Endothelial cell of umbilical vein (primary cell): ENCODE measurements around the gene KRT31. TPM values are rescaled to one million over a fixed set of nuclear protein-coding genes. Genes with fewer than 3 reads are reported as not detected.

Source experiments
- BruUV-seq: library from RNA; stranded (reverse); fragments of 400-500 nt; replicated peaks from 2 replicates; lab custom pipeline; 2021; lab: Mats Ljungman, UMichigan
- CTCF ChIA-PET: fragments of 300-600, 350-600 bp; sonication (Branson Sonifier 250); formaldehyde crosslinking; loops from one replicate; lab custom pipeline; 2021; ENCODE audit warnings: antibody characterized with exemption, inconsistent platforms; lab: Charles Lee
- POLR2A ChIA-PET: fragments of 300-600, 350-600 bp; sonication (Branson Sonifier 250); formaldehyde crosslinking; loops from one replicate; lab custom pipeline; 2021; ENCODE audit warnings: antibody characterized with exemption, inconsistent platforms; lab: Charles Lee
- DNase-seq: peaks from one replicate; pipeline ENCODE4 v3.0.0-alpha.2; 2011; ENCODE audit warnings: low read depth, low spot score
- FAIRE-seq: peaks from 2 replicates; lab custom pipeline; 2011; peaks lifted over from hg19 to GRCh38; lab: Jason Lieb, UNC
- H2AFZ ChIP-seq: 2 replicates; pipeline ENCODE4 v1.6.0; 2012; ENCODE audit warnings: low read depth, low read length, control low read depth, inconsistent platforms
- H3K27ac ChIP-seq: 2 replicates; pipeline ENCODE4 v1.5.1; 2011; ENCODE audit warnings: low read depth, mild to moderate bottlenecking, control low read depth, low read length, moderate library complexity; ENCODE audit not compliant: insufficient read depth
- H3K27me3 ChIP-seq, 2 experiments: 2 replicates each; pipeline versions ENCODE4 v1.6.0 to v1.6.1; 2011; ENCODE audit warnings: low read length in 2 of 2, mixed read lengths in 1 of 2; ENCODE audit not compliant: control insufficient read depth in 2 of 2, insufficient read depth in 2 of 2
- H3K36me3 ChIP-seq, 2 experiments: 2 replicates in 1 of 2; 3 replicates in 1 of 2; pipeline ENCODE4 v1.5.1; 2011; ENCODE audit warnings: low read length in 2 of 2, mild to moderate bottlenecking in 1 of 2, moderate library complexity in 1 of 2; ENCODE audit not compliant: control insufficient read depth in 2 of 2, insufficient read depth in 2 of 2; ENCODE audit errors: extremely low read depth in 1 of 2
- H3K4me1 ChIP-seq: 3 replicates; pipeline ENCODE4 v1.5.1; 2011; ENCODE audit warnings: mild to moderate bottlenecking, low read length; ENCODE audit not compliant: control insufficient read depth, insufficient read depth; ENCODE audit errors: extremely low read depth
- H3K4me2 ChIP-seq: 2 replicates; pipeline ENCODE4 v1.6.1; 2011; ENCODE audit warnings: low read length, control low read depth, mixed read lengths; ENCODE audit not compliant: insufficient read depth
- H3K4me3 ChIP-seq, 3 experiments: fragments of 200-600 bp in 1 of 3; sonication (generic), shearing (Covaris generic) in 1 of 3; replicated peaks in 1 of 3; 2 replicates each; pipeline ENCODE4 v1.5.1; 2011 to 2016; ENCODE audit warnings: control low read depth in 3 of 3, low read length in 3 of 3, mild to moderate bottlenecking in 2 of 3, inconsistent platforms in 1 of 3, low read depth in 1 of 3, moderate library complexity in 1 of 3; ENCODE audit not compliant: insufficient read depth in 1 of 3
- H3K79me2 ChIP-seq: 2 replicates; pipeline ENCODE4 v1.6.0; 2012; ENCODE audit warnings: low read length, inconsistent platforms; ENCODE audit not compliant: control insufficient read depth, insufficient read depth
- H3K9ac ChIP-seq: replicated peaks from 2 replicates; pipeline ENCODE3; 2011; ENCODE audit warnings: low read length, control low read depth; ENCODE audit not compliant: insufficient read depth; ENCODE audit errors: extremely low read depth
- H3K9me1 ChIP-seq: replicated peaks from 3 replicates; pipeline ENCODE4 v1.6.0; 2011; ENCODE audit warnings: mild to moderate bottlenecking, low read length; ENCODE audit not compliant: control insufficient read depth, insufficient read depth; ENCODE audit errors: extremely low read depth
- H3K9me3 ChIP-seq: replicated peaks from 2 replicates; pipeline ENCODE4 v1.5.1; 2012; ENCODE audit warnings: low read length, inconsistent platforms; ENCODE audit not compliant: control insufficient read depth, insufficient read depth
- H4K20me1 ChIP-seq: replicated peaks from 2 replicates; pipeline ENCODE3; 2011; ENCODE audit warnings: mild to moderate bottlenecking, low read length; ENCODE audit not compliant: control insufficient read depth, insufficient read depth; ENCODE audit errors: extremely low read depth
- CTCF ChIP-seq, 2 donors: IDR thresholded peaks; 1 replicate in 1 of 2; 2 replicates in 1 of 2; pipeline ENCODE4 v1.5.1; 2011; ENCODE audit warnings: low read length in 2 of 2, mild to moderate bottlenecking in 2 of 2, moderate library complexity in 2 of 2, control low read depth in 1 of 2, inconsistent platforms in 1 of 2, low read depth in 1 of 2; ENCODE audit not compliant: insufficient read depth in 1 of 2; ENCODE audit errors: extremely low read depth in 1 of 2
- EZH2 ChIP-seq: IDR thresholded peaks from 2 replicates; pipeline ENCODE4 v1.6.1; 2012; ENCODE audit warnings: borderline replicate concordance, low read depth, mild to moderate bottlenecking, moderate library complexity, low read length, inconsistent platforms; ENCODE audit not compliant: severe bottlenecking
- FOS ChIP-seq: IDR thresholded peaks from 2 replicates; pipeline ENCODE4 v1.6.1; 2011; ENCODE audit warnings: mild to moderate bottlenecking, low read length, moderate library complexity, borderline replicate concordance; ENCODE audit not compliant: insufficient read depth
- GATA2 ChIP-seq: IDR thresholded peaks from 2 replicates; pipeline ENCODE4 v1.7.0; 2011; ENCODE audit warnings: low read depth, mild to moderate bottlenecking, moderate library complexity, mixed read lengths, low read length; ENCODE audit not compliant: insufficient read length, insufficient read depth
- JUN ChIP-seq: IDR thresholded peaks from 2 replicates; pipeline ENCODE4 v1.6.1; 2011; ENCODE audit warnings: borderline replicate concordance, low read depth; ENCODE audit not compliant: insufficient read length, insufficient read depth
- MAX ChIP-seq: IDR thresholded peaks from 2 replicates; pipeline ENCODE4 v1.6.1; 2011; ENCODE audit not compliant: insufficient read depth, insufficient read length
- MYC ChIP-seq: IDR thresholded peaks from one replicate; pipeline ENCODE4 v1.6.1; 2011; ENCODE audit warnings: mild to moderate bottlenecking, low read depth, low read length
- POLR2AphosphoS5 ChIP-seq: IDR thresholded peaks from 2 replicates; pipeline ENCODE4 v1.6.1; 2012; ENCODE audit warnings: low read depth, mild to moderate bottlenecking, control low read depth, low read length, moderate library complexity; ENCODE audit not compliant: insufficient read depth
- dilution Hi-C: fragments of 300-500 bp; cut with MboI; formaldehyde crosslinking; loops from one replicate; pipeline ENCODE4 v1.15.0; 2019; ENCODE audit warnings: low sequenced_read_pairs; ENCODE audit not compliant: extremely low pct_ligation_motif_present
- intact Hi-C: fragments of 100-400 bp; cut with micrococcal nuclease; formaldehyde crosslinking; loops from one replicate; pipeline ENCODE4 v1.10.0; 2022
- polyA plus RNA-seq, 4 experiments: library from polyadenylated mRNA; depleted of rRNA in 3 of 4; stranded (reverse) in 3 of 4; unstranded in 1 of 4; fragments of >200 nt; gene quantifications; 2 replicates each; pipeline versions ENCODE4 v1.2.1 to v1.2.3, GENCODE V29; 2011 to 2012; ENCODE audit warnings: missing spikeins in 1 of 4
- total RNA-seq: library from RNA; stranded (reverse); gene quantifications from 2 replicates; pipeline ENCODE4 v1.2.3, GENCODE V29; 2021

The KRT31 gene
- total and polyA plus RNA-seq, 2 donors (not counting 3 experiments of a cell fraction or from before 2014, with no cell fraction given) = not detected

GRCh38 chr17:41442739-41443138, 45.3 kb upstream of the KRT31 start:
- Histone ChIP-seq H3K9ac (no peak overlapping the region), H3K27me3 (peaks cover 0 to 5% of the 10 kb centered on the region in 2 experiments), H3K4me3 (no peak overlapping the region), H3K9me3 (no peaks in the 10 kb centered on the region), H3K27ac (no peak overlapping the region), H3K79me2 (no peaks in the 10 kb centered on the region), H4K20me1 (no peaks in the 10 kb centered on the region), H3K9me1 (no peaks in the 10 kb centered on the region), H3K36me3 (no peaks in the 10 kb centered on the region), H2AFZ (no peak overlapping the region), H3K4me2 (no peak overlapping the region), H3K4me1 (no peaks in the 10 kb centered on the region)
- TF ChIP-seq EZH2 (no peak), POLR2AphosphoS5 (no peak), GATA2 (no peak), CTCF (IDR thresholded peaks at IDR 0.05; ENCODE audit: extremely low read depth in 1 of 2, insufficient read depth in 1 of 2, low read depth in 1 of 2, low read length in 2 of 2) (no peak), MAX (no peak), MYC (no peak), JUN (no peak), FOS (no peak)
- ChIA-PET CTCF (interaction anchor here (1.2 kb wide), 1 partner anchor 107 kb away, joined by 3 read pairs; no protein-coding TSS in a partner anchor), POLR2A (no interaction called here)
- intact Hi-C loops = no loop called here
- DNase-seq (no peak), FAIRE-seq (no peak)
- no TSS peak for BruUV-seq
- dilution Hi-C loops = no loop called here
